Measurements from ENCODE around the gene DEPDC1.

Gene DEPDC1

DNA sequence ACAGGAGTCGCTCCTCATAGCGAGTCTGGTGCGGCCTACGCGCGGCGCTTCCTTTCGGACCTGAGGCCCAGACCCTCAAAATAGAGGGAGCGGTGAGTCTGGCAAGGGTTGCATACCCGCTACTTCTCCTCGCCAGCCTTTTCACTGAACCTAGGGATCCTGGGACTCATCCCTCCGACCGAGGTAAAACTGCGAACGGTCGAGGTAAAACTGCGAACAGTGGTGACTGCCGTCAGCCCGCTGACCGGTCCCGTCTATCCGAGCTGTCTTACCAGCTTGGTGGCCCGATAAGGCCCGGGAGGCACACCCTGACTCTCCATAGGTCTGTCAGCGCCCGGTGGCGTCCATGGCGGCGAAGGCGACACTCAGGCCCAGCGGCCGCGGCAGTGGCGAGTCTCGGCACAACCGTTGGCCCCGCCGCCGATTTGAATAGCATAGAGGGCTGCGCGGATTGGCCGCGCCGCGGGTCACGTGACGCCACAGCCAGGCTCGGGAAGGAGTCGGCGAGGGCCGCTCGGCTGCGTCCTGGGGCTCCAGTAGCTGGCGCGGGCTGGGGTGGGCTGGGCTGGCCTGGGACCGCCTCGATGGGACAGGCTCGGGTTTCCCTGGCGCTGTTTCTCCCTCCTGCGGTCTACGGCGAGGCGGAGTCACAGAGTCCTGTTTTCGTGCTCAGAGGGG lies at the start of gene DEPDC1:
Gene DEPDC1 (minus strand): TSS at position 403 of the 678 bp plus-strand sequence. CDS start 83 bp downstream, at position 320.
- Histone ChIP-seq H2AFZ (ENCODE audit: low read length) (peak within 1 kb of the TSS; percentile 95), H3F3A (ENCODE audit: insufficient read depth, low read length) (no peaks in the 10 kb centered on the region), H3K4me3 (ENCODE audit: low read depth, low read length, poor library complexity, severe bottlenecking) (peak within 1 kb of the TSS; percentile 90), H3K27me3 (ENCODE audit: insufficient read depth, low read length) (no peaks in the 10 kb centered on the region), H3K9me3 (ENCODE audit: low read length) (no peaks in the 10 kb centered on the region), H3K4me1 (ENCODE audit: insufficient read depth, low read length, severe bottlenecking) (peaks cover 37% of the 10 kb centered on the region), H4K20me1 (ENCODE audit: insufficient read depth, low read length) (no peaks in the 10 kb centered on the region), H3K4me2 (ENCODE audit: low read length) (peak within 1 kb of the TSS; percentile 81), H3K27ac (ENCODE audit: low read depth, low read length, poor library complexity, severe bottlenecking) (peak within 1 kb of the TSS; percentile 56), H3K36me3 (ENCODE audit: insufficient read depth, low read length) (peaks cover 24% of the 10 kb centered on the region), H3K9me2 (ENCODE audit: low read depth, low read length) (no peaks in the 10 kb centered on the region), H3K79me2 (ENCODE audit: insufficient read depth, low read length) (peaks cover 23% of the 10 kb centered on the region), H3K9ac (ENCODE audit: low read length) (peak within 1 kb of the TSS; percentile 91)
- no peak for TF ChIP-seq EZH2 (IDR thresholded peaks at IDR 0.05; ENCODE audit: borderline replicate concordance, low read length)
- TF ChIP-seq, protein P1, sequence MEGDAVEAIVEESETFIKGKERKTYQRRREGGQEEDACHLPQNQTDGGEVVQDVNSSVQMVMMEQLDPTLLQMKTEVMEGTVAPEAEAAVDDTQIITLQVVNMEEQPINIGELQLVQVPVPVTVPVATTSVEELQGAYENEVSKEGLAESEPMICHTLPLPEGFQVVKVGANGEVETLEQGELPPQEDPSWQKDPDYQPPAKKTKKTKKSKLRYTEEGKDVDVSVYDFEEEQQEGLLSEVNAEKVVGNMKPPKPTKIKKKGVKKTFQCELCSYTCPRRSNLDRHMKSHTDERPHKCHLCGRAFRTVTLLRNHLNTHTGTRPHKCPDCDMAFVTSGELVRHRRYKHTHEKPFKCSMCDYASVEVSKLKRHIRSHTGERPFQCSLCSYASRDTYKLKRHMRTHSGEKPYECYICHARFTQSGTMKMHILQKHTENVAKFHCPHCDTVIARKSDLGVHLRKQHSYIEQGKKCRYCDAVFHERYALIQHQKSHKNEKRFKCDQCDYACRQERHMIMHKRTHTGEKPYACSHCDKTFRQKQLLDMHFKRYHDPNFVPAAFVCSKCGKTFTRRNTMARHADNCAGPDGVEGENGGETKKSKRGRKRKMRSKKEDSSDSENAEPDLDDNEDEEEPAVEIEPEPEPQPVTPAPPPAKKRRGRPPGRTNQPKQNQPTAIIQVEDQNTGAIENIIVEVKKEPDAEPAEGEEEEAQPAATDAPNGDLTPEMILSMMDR (IDR thresholded peaks at IDR 0.05; ENCODE audit: low read length), result no peak

DNA sequence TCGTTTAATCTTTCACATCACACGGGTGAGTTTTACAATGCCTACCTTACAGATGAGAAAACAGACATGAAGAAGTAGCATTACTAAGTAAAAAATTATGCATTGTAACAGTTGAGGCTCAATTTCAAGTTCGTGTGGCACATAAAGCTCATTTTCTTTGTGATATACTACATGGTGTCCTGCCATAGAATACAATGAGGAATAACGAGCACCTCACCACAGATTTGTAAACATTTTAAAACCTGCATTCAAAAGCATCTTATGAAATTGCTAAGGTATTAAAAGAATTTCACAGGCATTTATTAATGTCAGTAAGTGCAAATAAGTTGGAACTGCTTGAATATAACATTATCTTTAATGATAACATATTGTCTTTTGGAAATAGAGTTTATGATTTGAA lies 47.8 kb upstream of the DEPDC1 start:
- H3K9me3 ChIP-seq (ENCODE audit: low read length), result no peaks in the 10 kb centered on the region
- no peaks in the 10 kb centered on the region for H3K36me3 ChIP-seq (ENCODE audit: insufficient read depth, low read length)
- no peaks in the 10 kb centered on the region for H3K9me2 ChIP-seq (ENCODE audit: low read depth, low read length)
- no peak overlapping the region for H3K4me2 ChIP-seq (ENCODE audit: low read length)
- no peak overlapping the region for H2AFZ ChIP-seq (ENCODE audit: low read length)
- no peaks in the 10 kb centered on the region for H3F3A ChIP-seq (ENCODE audit: insufficient read depth, low read length)
- no peaks in the 10 kb centered on the region for H3K4me1 ChIP-seq (ENCODE audit: insufficient read depth, low read length, severe bottlenecking)
- TF ChIP-seq, protein P1 (IDR thresholded peaks at IDR 0.05; ENCODE audit: low read length), result no peak
- no peak for TF ChIP-seq EZH2 (IDR thresholded peaks at IDR 0.05; ENCODE audit: borderline replicate concordance, low read length)
- H3K79me2 ChIP-seq (ENCODE audit: insufficient read depth, low read length), result no peaks in the 10 kb centered on the region
- H3K9ac ChIP-seq (ENCODE audit: low read length), result no peak overlapping the region
- H3K27ac ChIP-seq (ENCODE audit: low read depth, low read length, poor library complexity, severe bottlenecking), result no peak overlapping the region
- no peaks in the 10 kb centered on the region for H4K20me1 ChIP-seq (ENCODE audit: insufficient read depth, low read length)
- H3K4me3 ChIP-seq (ENCODE audit: low read depth, low read length, poor library complexity, severe bottlenecking), result no peak overlapping the region
- no peaks in the 10 kb centered on the region for H3K27me3 ChIP-seq (ENCODE audit: insufficient read depth, low read length)

- no peak overlapping the region for H2AFZ ChIP-seq (ENCODE audit: low read length)
- H3K27ac ChIP-seq (ENCODE audit: low read depth, low read length, poor library complexity, severe bottlenecking), result no peak overlapping the region
- H3K9me2 ChIP-seq (ENCODE audit: low read depth, low read length), result no peaks in the 10 kb centered on the region
- no peaks in the 10 kb centered on the region for H3K79me2 ChIP-seq (ENCODE audit: insufficient read depth, low read length)
- no peaks in the 10 kb centered on the region for H3K27me3 ChIP-seq (ENCODE audit: insufficient read depth, low read length)
- H3K9ac ChIP-seq (ENCODE audit: low read length), result no peak overlapping the region
- H3K9me3 ChIP-seq (ENCODE audit: low read length), result no peaks in the 10 kb centered on the region
- no peaks in the 10 kb centered on the region for H3K36me3 ChIP-seq (ENCODE audit: insufficient read depth, low read length)
- no peaks in the 10 kb centered on the region for H4K20me1 ChIP-seq (ENCODE audit: insufficient read depth, low read length)
- no peak overlapping the region for H3K4me2 ChIP-seq (ENCODE audit: low read length)
- H3K4me3 ChIP-seq (ENCODE audit: low read depth, low read length, poor library complexity, severe bottlenecking), result no peak overlapping the region
- H3F3A ChIP-seq (ENCODE audit: insufficient read depth, low read length), result no peaks in the 10 kb centered on the region
- no peaks in the 10 kb centered on the region for H3K4me1 ChIP-seq (ENCODE audit: insufficient read depth, low read length, severe bottlenecking)
- TF ChIP-seq, protein P1 (IDR thresholded peaks at IDR 0.05; ENCODE audit: low read length), result no peak
- TF ChIP-seq EZH2 (IDR thresholded peaks at IDR 0.05; ENCODE audit: borderline replicate concordance, low read length), result no peak
These were observed 45.7 kb upstream of the DEPDC1 start for GRCh38 chr1:68542586-68542985.
